GM21619 (cell line): ENCODE data around the gene LRPAP1.
A peak's percentile ranks its signal among the peaks of the same experiment; 100 is the strongest.

Source experiments
- ATAC-seq: cut with Tn5 transposase; IDR thresholded peaks from one replicate; pipeline ENCODE4 v1.9.1; 2021; ENCODE audit not compliant: unreplicated experiment

The LRPAP1 gene

GRCh38 chr4:3533423-3533820 is 1.2 kb upstream of the LRPAP1 start:
- ATAC-seq, result no peak

DNA sequence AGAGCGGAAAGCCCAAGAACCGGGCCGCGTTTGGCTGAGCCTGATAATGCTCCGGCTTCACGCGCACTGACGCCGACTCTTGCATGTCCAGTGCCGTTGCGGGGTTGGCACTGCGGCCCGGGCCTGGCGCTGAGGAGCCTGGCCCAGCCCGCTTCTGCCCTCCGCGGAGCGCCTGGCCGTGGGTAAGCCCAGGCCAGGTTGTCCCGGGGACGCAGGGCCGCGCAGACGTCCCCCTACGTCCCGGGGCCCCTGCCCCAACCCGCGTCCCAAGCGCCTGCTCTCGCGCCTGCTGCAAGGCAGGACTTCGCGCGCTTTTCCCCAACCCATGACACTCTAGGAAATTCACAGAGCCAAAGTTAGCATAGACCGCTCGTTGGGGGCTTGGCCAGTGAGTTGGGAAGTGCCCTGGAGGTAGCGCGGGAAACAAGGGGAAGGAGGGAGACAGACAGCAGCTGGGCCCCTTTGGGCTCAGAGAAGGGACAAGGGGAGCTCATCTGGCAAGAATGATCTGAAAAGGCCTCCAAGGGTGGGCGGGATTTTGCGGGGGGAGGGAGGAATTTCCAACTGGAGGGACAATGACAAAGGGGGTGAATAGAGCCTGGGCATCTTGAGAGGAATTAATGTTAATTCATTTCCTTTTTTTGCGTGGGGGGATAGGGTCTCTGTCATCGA is 665 bp upstream of the LRPAP1 start:
- peak; percentile 31 for ATAC-seq

DNA sequence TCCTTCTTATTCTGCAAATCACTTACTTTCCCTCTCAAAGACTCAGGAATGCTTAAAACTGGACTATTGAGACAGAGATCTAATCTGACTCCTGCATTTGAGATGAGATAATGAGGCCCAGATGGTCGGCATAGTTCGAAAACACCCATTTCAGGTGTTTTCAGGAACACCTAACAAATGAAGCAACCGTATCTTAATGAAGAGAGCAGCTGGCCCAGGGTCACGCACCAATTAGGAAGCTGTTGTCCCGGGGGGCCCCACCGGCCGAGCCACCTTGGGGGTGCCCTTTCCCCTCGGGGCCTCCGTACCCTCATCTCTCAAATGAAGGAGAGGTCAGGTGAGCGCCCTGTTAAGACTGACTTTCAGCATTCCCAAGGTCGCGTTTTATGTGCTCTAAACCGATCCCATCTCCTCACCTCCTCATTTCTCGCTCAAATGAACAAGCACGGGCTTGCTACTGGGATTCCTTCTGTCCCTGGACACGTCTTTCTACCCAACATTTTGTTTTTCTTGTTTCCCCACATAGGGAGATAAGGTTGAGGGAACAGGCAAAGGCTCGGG is 824 bp downstream of the LRPAP1 start:
- ATAC-seq, result no peak

GRCh38 chr4:3530663-3531254 is 1.5 kb downstream of the LRPAP1 start:
- ATAC-seq, result no peak

DNA sequence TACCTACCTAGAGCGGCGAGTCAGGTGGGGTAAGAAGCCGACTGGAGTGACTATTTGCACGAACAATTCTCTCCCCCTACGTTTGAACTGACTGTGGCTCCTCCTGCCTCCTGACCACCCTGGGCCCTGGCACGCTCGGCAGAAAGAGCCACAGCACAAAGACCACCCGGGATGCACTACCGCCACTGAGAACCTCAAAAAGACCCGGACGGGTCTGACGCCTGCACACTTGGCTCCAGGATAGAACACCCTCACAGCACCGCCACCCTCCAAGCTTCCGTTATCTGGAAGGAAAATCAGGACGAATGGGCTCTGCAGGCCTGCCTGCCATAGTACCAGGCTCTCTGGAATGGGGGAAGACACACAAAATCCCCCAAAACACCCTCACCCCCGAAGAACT is 2.2 kb downstream of the LRPAP1 start:
- ATAC-seq, result no peak

DNA sequence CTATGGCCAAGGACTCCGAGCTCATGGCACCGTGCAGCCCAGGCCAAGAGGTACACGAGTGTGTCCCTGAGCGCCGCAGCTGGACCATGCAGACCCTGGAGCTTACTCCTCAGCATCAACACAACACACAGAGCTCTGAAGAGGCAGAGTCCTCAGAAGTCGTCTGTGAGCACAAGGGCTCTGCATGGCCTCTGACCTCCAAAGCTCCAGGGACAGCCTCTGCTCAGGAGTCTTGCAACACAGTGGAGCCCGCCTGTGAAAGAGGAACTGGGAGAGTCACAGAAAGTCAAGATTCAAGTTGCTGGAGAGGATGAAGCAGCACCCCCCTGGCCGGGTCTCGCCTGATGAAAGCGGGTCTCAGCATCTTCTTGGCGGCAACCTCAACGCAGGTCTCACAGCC is 2.9 kb downstream of the LRPAP1 start:
- no peak for ATAC-seq

GRCh38 chr4:3527914-3528876 is 4.0 kb downstream of the LRPAP1 start:
- no peak for ATAC-seq

DNA sequence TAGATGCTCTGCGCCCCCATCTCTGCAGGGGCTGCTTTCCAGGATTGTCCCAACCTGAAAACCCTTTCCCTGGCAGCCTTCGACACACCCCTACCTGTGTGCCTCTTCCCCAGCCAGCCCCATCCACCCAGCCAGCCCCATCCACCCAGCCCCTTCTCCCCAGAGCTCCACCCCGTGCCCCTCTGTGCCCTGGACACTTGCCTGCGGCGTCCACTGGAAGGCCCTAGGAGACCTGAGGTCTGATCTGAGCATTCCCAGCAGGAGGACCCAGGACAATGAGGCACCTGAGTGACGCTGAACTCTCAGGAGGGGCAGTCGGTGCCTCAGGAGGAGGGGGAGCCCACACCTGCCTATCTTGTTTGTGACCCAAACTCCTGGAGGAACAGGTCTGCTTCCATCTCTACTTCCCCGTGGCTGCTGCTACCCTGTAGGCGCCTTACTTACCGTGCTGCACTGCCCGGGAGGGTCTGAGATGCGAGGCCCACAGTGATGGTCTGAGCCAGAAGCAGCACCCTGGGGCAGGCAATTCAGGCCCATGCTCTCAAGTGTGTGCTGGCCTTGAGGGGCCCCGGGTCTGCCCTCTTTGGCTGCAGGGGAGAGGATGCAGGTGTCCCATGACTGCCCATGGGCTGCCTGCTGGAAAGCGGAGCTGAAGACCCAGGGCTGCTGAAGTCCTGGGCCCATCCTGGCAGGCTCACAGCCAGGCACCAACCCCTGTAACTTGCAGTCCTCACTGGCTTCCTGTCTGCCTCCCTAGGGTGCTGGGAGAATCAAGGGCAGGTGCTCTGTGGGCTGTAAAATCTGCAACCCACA is 4.9 kb downstream of the LRPAP1 start:
- no peak for ATAC-seq

DNA sequence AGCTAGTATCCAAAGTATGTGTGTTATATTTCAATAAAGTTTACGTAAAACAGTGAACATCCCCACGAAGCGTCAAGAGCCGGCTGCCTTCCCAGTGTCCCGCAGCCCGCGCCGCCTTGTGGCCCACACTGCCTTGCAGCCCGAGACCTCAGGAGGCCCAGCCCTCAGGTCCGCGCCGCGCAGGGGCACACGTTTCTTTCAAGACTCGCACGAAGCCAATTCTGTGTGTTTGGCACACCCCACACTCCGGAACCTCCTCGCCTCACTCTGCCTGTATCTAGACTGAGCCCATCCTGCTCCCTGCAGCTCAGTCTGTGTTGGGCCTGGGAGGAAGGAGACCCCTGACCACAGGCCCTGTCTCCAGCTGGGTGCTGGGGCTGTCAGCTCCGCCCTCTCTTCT is 5.8 kb downstream of the LRPAP1 start:
- no peak for ATAC-seq

GRCh38 chr4:3525532-3526430 is 6.4 kb downstream of the LRPAP1 start:
- no peak for ATAC-seq

GRCh38 chr4:3524920-3525319 is 7.3 kb downstream of the LRPAP1 start:
- no peak for ATAC-seq

DNA sequence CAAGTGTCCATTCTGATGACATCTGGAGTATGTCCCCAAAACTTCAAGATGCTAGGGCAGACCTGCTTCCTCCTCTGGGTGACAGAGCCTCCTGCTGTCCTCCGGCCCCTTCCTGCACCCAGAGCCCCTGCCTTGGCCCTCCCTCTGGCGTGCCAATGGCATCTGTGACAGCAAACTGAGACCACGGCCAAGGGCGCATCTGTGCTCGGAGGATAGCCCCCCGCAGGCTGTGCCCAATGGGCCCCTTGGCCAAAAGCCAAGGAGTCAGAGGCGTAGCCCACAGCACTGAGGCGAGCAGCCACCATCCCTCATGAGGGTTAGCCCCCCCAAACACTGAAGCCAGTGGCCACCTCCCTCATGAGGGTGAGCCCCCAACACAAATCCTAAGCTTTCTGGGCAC is 7.9 kb downstream of the LRPAP1 start:
- ATAC-seq, result no peak

DNA sequence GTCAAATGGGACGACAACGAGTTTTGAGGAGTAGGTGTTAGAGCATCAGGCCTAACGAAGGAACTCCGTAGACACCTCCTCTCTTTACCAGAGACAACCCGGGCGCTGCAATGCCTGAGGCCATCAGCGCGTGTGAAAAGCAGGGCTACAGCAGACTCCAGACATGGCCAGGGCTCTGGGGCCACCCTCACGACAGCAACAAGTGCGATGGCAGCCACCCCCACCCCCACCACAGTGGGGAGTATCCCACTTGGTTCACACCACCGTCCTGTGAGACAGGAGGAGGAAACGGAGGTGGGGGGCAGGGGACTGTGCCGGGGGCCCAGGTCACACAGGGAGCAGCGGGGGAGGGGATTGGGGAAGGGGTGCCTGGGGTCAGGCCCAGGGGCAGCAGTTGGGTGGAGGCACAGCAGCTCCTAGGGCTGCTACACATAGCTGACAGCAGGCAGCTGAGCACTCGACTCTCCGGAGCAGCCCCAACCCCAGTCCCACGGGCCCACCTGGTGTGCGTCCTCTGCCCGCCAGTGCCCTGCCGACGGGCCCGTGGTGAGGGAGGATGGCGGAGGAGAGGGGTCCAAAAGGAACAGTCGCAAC is 8.5 kb downstream of the LRPAP1 start:
- ATAC-seq, result no peak

- ATAC-seq, result no peak
These were observed 9.0 kb downstream of the LRPAP1 start for GRCh38 chr4:3523146-3523627.

- no peak for ATAC-seq
These were observed 9.6 kb downstream of the LRPAP1 start for GRCh38 chr4:3522651-3523050.

DNA sequence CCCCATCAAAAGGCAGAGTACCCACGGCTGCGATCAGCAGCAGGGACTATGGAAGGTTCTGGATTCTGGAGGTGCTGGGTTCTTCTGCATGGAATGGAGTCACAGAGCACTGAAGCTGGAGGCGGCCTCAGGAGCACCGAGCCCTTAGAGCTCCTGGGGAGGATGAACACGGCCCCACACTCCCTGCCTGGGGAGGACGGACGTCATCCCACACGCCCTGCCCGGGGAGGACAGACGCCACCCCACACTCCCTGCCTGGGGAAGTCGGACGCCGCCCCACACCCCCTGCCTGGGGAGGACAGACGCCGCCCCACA is 9.9 kb downstream of the LRPAP1 start:
- ATAC-seq, result no peak

DNA sequence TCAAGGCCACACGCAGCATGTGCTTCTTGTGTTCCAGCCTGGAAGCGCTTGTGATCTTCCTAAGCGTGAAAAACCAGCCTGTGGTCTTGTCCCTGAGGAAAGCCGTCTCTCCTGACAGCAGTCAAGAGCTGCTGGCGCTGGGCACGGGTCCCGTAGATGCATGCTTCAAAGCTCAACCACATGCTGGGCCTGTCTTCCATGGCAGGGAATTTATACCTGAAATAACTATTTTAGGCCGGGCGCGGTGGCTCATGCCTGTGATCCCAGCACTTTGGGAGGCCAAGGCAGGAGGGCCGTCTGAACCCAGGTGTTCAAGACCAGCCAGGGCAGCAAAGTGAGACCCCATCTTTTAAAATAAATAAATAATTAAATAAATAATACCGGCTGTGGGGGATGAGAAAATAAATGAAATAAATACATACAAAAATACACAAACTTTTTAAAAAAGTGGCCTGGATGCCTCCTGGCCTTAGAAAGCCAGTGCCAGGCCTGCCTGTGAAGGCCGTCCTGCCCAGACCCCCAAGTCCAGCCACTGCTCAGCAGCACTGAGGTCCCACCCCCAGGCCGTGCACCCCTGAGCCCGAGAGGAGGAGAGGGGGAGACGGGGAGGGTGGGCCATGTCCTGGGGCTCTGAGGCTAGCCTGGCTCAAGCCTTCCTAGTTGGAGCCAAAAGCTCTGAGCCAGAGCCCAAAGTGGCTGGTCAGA is 10.4 kb downstream of the LRPAP1 start:
- ATAC-seq, result no peak

DNA sequence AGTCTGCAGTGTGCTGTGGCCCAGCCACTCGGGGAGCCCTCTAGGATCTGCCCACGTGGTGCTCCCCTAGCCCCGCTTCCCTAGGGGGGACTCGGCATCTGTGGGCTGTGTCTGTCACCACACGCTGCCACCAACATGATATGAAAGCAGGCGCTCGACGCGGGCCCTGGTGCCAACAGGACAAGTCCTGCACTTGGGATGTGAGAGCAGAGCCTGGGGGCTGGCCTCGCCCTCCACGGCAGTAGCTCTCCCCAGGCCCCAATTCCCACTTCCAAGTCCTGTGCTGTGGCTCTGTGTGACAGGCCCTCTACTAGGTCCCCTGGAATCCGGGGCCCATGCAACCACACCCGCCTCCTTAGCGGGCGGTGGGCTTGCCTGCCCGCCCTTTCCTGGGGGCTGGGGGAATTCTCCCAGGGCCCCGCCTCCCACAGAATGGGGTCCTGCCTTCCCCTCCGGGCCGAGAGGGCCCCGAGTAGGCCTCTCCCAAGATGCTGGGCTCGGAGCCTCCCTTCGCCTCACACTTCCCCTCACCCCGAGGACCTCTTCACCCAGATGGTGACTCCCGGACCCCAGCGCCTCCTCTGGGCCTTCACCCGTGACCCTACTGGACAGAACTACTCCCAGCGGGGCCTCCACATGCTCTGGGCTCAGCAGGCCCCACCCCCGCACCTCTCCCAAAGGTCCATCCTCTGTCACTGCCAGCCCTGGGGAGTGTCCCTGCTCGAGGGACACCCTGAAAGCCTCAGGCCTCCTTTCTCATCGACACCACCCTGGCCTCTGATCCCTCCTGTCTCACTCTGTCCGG is 11.2 kb downstream of the LRPAP1 start:
- ATAC-seq, result no peak
